Activated T-cell treated with anti-CD3 and anti-CD28 coated beads, Interleukin-2, amount 50 U/mL, for 1 hour (primary cell): ENCODE measurements around the gene KCP.

ENCODE experiments used
- DNase-seq: peaks from one replicate; pipeline ENCODE4 v3.0.0-alpha.2; 2020

KCP gene

GRCh38 chr7:128869944-128870285 is 40.6 kb downstream of the KCP start:
- DNase-seq = no peak

GRCh38 chr7:128869138-128869943 is 41.2 kb downstream of the KCP start:
- peak; percentile 66 for DNase-seq

- DNase-seq = no peak
Measured at GRCh38 chr7:128868624-128869137, 41.8 kb downstream of the KCP start.

DNA sequence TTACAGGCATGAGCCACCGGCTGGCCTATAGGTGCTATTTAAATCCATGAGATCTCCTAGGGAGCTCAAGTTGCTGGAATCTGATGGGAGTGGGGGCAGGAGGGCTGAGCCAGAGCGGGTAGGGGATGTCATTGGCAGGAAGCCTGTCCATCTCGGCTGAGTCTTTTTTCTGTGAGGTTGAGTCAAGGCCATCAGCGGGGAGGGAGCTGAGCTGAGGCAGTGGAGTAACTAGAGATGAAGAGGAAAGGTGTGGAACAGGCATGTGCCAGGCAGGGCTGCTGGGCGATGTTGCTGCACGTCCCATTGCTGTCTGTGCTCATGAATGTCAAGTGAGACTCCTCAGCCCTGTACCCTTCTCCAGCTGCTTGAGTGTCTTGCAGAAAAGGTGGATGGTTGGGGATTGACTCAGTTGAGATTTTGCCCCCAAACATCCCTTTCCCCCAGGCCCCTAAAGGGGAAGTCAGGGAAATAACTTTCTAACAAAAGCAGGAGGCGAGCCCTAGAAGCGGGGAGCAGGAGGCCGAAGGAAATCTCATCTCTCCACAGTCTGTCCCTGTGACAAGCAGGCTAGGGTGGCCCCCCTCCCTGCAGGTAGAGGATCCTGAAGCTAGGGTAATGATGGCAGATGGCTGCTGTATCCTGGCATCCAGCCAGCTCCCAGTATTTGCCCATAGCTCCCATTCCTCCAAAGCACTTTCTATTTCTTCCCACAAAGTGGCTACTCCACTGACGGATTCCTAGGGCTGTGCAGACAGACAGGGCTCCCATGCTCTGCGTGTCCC is 42.5 kb downstream of the KCP start:
- no peak for DNase-seq

DNA sequence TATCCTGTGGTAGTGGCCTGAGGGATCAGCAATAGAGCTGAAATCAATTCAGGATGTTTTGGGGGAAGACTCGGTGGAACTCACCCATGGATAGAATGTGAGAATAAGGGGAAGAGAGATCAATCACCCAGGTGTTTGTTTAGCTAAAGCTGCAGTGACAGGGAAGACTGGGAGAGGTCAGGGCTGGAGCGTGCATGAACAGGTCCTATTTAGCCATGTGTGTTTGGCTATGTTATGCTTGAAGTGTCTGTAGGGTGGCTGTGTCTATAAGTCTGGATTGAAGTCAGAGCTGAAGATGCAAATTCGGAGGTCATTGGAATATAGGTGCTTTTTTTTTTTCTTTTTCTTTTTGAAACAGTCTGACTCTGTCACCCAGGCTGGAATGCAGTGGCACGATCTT is 43.3 kb downstream of the KCP start:
- DNase-seq = no peak

- no peak for DNase-seq
Measured at GRCh38 chr7:128865996-128866877, 44.3 kb downstream of the KCP start.

DNA sequence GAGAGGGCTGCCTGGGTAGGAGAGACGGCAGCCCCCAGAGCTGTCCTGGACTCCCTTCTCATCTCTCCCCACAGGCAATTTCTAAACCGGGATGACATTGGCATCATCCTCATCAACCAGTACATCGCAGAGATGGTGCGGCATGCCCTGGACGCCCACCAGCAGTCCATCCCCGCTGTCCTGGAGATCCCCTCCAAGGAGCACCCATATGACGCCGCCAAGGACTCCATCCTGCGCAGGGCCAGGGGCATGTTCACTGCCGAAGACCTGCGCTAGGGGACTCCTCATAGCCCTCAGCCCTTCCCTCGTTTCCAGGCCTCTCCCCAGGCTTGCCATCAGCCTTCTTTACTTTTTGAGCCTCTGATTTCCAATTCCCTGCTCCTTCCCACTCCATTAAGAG is 45.2 kb downstream of the KCP start:
- no peak for DNase-seq

DNA sequence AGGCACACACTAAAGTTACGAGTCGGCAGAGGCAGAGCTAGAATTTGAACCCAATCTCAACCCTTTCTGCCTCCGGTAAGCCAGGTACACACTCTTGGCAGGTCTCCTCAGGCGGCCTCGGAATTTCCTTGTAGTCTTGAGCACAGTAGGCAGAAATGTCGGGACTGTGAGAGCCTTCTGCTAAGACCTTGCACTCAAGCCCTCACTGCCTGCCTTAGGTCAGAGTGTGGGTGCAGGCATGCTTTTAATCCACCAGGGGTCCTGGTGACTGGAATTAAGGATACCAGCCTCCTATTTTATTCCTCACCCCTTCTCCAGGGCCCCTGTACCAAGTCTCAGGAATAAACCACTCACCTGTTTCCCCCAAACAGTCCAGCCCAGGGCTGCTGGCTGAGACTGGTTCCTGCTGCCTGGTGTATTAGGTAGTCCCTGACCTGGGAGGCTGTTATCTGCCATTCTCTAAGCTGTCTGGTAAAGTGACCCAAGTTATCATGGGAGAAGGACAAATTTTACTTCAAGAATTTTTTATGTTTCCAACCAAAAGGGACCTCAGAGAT is 47.0 kb downstream of the KCP start:
- DNase-seq = peak; percentile 48

DNA sequence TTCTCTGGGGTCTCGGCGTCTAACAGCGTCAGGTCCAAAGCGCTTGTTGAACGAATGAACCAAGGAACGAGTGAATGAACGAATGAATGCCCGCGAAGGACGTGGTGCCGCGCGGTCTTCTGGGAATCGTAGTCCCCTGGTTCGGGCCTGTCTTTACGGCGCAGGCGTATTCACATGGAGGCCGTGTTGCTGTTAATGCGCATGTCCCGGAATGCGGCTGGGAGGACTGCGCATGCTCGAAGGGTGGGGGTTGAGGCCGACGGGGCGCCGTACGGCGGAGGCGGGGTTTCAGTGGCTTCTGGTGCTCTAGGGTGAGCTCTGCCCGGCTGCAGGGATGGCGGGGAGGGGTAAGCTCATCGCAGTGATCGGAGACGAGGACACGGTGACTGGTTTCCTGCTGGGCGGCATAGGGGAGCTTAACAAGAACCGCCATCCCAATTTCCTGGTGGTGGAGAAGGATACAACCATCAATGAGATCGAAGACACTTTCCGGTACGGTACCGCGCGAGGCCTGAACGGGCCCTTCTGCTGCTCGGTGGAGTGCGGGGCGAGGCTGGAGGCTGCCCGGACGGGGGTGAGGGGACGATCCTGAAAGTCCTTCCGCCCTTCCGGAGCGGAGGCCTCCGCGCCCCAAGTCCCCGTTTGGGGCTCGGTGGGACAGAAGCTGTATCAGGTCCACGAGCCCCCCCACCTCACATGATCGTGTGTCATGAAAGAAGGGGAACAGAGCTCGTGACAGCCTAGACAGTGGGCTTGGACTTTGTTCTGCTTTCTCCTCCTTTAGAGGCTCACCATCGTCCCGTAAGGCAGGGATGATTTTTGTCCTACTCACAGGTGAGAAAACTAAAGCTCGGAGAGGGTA is 47.7 kb downstream of the KCP start, which contains the start of gene ATP6V1F:
Gene ATP6V1F (plus strand): TSS at position 286 of the 862 bp plus-strand sequence. CDS start 49 bp downstream, at position 335.
- DNase-seq = peak; percentile 100

- no peak for DNase-seq
Measured at GRCh38 chr7:128861957-128862570, 48.4 kb downstream of the KCP start.

- DNase-seq = no peak
Measured at GRCh38 chr7:128860158-128861073, 50.1 kb downstream of the KCP start.

DNA sequence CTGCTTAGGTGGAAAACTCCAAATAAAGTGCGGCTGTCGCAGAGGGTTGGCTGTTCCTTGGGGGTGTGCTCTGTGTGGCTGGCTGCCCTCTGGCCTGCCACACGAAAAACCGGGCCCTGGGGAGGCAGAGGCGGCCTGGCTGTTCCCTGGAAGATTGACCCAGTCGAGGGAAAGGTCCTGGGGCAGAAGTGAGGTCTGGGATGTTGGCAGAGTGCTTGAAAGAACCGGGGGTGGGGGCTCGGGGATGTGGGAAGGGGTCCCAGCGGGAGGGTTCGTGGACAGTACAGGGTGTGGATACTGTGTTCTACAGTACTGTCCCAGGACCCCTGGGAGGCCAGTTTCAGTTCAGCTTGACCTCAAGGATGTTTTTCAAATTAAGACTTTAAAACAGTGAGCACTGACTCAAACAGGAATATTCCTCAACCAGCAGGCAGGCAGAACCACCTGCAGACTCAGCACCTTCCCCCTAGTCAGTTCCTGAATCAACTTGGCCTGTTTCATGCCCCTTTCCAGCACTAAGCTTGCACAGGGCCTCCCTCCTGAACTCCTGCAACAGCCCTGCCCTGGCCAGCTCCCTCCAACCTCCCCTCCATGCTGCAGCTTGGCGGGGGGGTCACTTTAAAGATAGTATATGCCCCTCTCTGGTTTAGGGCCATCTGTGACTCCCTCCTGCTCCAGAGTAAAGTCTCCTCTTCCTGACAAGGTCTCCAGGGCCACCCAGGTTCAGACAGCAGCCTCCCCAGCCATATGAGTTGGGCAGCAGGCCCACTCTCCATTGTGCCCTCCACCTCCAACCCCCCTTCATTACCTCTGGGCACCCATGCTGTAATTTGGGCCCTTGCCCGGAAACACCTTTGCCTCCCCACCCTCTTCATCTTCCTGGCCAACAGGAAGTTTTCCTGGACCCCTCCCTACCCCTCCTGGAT is 51.0 kb downstream of the KCP start:
- no peak for DNase-seq

- DNase-seq = no peak
Measured at GRCh38 chr7:128858380-128859231, 51.9 kb downstream of the KCP start.

DNA sequence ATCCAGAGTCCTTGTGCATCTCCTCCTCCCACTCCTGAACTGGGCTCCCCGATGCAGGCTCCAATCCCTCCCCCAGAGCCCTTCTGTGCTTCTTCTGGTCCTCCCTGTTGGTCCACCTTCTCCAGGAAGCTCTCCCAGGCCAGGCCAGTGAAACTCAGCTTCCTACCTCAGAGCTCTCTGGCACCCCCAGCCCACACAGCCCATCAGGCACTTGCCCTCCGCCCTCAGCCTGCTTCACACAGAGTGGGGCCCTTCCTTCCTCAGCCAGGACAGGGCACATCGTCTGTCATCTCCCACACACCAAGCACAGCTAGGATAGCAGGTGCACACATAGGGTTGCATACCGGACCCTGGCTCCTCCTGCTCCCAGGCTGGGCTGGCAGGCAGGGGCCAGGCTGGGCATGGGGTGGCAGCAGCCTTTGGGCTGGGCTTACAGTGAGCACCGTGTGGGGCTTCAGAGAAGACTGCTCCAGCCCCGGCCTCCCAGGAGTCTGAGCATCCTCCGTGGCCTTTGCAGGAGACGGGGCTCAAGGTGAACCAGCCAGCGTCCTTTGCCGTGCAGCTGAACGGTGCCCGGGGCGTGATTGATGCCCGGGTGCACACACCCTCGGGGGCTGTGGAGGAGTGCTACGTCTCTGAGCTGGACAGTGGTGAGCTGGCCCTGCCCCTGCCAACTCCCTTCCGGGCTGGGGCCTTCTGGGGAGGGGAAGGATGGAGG is 54.3 kb downstream of the KCP start:
- DNase-seq = no peak

- DNase-seq = no peak
Measured at GRCh38 chr7:128855559-128855958, 55.0 kb downstream of the KCP start.

- DNase-seq = no peak
Measured at GRCh38 chr7:128854396-128854795, 56.1 kb downstream of the KCP start.

GRCh38 chr7:128853799-128854198 is 56.7 kb downstream of the KCP start:
- DNase-seq = no peak
